ENCODE measurements around the gene GP9. TPM values are rescaled to one million over a fixed set of nuclear protein-coding genes. Genes with fewer than 3 reads are reported as not detected.

Gene GP9
- not detected for total RNA-seq

DNA sequence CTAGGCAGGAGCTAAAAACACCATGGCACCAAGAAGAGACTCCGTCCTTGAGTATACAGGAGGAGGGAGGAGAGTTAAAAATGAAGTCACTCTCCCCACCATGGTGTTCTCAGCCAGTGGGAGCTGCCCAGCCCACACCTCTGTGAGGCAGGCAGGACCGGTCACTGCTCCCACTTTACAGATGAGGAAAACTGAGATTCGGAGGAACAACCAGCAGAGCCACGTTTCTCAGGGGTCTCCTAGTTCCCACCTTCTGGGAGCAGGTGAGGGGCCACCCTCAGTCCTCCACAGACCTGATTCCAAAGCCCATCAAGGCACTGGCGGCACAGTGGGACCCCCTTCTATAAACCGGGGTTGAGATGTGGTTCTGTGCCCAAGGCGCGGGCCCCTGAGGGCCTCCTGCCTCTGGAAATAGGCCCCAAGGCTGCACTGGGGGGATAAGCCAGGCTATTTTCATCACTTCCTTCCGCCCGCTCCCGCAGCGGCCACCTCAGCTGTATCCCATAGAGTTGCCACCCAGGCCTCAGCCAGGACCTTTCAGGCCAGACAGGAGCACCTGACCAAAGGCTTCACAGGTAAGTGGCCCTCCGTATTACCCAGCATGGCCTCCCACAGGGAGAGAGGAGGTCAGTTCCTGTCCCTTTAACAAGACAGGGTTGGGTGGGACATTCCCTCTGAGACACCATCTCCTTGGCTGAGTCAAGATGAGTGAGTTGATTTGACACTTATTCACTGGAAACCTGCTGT lies at the start of gene GP9:
TSS of gene GP9 (plus strand) at position 504 of the 747 bp plus-strand sequence. CDS start 961 bp downstream, outside the sequence.
- Histone ChIP-seq H3K9me3 (no peaks in the 10 kb centered on the region), H3K4me3 (no peak within 1 kb of the TSS), H3K27ac (peak within 1 kb of the TSS; percentile 54), H3K4me1 (no peaks in the 10 kb centered on the region), H3K27me3 (no peaks in the 10 kb centered on the region), H3K36me3 (no peaks in the 10 kb centered on the region)
- DNase-seq (ENCODE audit: extremely low spot score in 2 of 2) = no peak
- intact Hi-C loops (cut with DNase I) = no loop called here
- TF ChIP-seq POLR2AphosphoS5 (IDR thresholded peaks at IDR 0.05; ENCODE audit: insufficient read depth in 1 of 2, low read depth in 1 of 2) (no peak), POLR2A (IDR thresholded peaks at IDR 0.05) (no peak)
- TF ChIP-seq, protein P1, sequence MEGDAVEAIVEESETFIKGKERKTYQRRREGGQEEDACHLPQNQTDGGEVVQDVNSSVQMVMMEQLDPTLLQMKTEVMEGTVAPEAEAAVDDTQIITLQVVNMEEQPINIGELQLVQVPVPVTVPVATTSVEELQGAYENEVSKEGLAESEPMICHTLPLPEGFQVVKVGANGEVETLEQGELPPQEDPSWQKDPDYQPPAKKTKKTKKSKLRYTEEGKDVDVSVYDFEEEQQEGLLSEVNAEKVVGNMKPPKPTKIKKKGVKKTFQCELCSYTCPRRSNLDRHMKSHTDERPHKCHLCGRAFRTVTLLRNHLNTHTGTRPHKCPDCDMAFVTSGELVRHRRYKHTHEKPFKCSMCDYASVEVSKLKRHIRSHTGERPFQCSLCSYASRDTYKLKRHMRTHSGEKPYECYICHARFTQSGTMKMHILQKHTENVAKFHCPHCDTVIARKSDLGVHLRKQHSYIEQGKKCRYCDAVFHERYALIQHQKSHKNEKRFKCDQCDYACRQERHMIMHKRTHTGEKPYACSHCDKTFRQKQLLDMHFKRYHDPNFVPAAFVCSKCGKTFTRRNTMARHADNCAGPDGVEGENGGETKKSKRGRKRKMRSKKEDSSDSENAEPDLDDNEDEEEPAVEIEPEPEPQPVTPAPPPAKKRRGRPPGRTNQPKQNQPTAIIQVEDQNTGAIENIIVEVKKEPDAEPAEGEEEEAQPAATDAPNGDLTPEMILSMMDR (IDR thresholded peaks at IDR 0.05) = no peak

DNA sequence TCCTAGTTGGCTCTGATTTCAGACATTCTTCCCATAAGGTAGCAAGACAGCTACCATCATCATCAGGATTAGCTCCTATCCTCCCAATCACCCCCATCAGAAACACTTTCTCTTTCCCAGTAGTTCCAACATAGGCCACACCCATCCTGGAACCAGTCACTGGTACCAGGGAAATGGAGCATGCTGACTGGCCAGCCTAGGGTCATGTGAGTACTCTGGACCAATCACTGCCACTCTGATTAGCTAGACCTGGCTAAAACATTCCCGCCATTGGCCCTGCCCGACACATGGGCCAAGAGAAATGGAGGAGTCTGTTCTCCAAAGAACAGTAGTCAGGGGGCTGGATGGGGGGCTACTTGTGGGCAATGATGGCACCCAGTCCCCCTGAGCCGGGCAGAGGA lies 47.1 kb upstream of the GP9 start:
- Histone ChIP-seq H3K36me3 (no peaks in the 10 kb centered on the region), H3K27me3 (no peaks in the 10 kb centered on the region), H3K4me3 (no peak overlapping the region), H3K9me3 (no peaks in the 10 kb centered on the region), H3K4me1 (peaks cover 31% of the 10 kb centered on the region), H3K27ac (no peak overlapping the region)
- intact Hi-C loops (cut with DNase I) = no loop called here
- no peak for TF ChIP-seq POLR2A (IDR thresholded peaks at IDR 0.05)
- TF ChIP-seq POLR2AphosphoS5 (IDR thresholded peaks at IDR 0.05; ENCODE audit: insufficient read depth in 1 of 2, low read depth in 1 of 2) = no peak
- TF ChIP-seq, protein P1 (IDR thresholded peaks at IDR 0.05) = no peak
- no peak for DNase-seq (ENCODE audit: extremely low spot score in 2 of 2)

DNA sequence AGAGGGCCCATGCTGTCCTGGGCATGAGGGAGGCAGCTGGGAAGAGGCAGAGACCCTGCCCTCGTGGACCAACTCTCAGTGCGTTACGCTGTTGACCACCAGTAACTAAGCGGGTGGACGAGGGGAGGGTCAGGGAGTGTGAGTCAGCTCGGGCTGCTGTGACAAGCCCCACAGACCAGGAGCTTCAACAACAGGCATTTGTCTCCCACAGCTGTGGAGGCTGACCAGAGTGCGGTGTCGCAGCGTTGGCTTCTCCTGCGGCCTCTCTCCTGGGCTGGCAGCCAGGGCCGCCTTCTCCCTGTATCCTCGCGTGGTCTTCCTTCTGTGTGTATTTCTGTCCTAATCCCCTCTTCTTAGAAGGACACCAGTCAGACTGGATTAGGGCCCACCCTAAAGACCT lies 46.4 kb upstream of the GP9 start:
- no peak overlapping the region for H3K27ac ChIP-seq
- H3K27me3 ChIP-seq = no peaks in the 10 kb centered on the region
- H3K4me1 ChIP-seq = peaks cover 31% of the 10 kb centered on the region

DNA sequence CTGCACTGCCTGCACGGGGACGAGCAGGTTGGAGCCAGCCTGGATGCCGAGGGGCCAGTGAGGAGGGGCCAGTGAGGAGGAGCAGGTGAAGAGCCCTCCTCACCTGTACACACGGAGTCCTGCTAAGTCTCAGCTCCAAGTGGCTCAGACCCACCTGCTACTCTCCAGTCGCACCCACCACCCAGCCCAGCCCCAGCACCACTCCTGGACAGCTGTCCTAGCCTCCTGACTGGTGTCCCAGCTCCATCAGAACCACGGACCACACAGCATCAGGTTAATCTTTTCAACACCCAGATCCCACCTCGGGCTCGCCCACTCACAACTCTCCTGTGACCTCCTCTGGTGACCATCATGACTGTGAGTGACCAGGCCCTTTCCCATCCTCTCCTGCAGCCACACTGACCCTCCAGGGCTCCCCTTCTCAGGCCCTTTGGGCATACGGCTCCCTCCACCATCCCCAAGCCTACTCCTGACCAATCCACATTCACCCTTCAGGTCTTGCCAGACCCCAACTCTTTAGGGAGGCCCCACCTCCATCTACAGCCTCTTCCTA lies 45.7 kb upstream of the GP9 start:
- intact Hi-C loops (cut with DNase I) = no loop called here
- Histone ChIP-seq H3K4me3 (no peak overlapping the region), H3K27ac (peak overlapping the region; percentile 61), H3K4me1 (peaks cover 31% of the 10 kb centered on the region), H3K27me3 (no peaks in the 10 kb centered on the region), H3K9me3 (no peaks in the 10 kb centered on the region), H3K36me3 (no peaks in the 10 kb centered on the region)
- no peak for DNase-seq (ENCODE audit: extremely low spot score in 2 of 2)
- TF ChIP-seq POLR2AphosphoS5 (IDR thresholded peaks at IDR 0.05; ENCODE audit: insufficient read depth in 1 of 2, low read depth in 1 of 2) (no peak), POLR2A (IDR thresholded peaks at IDR 0.05) (no peak)
- TF ChIP-seq, protein P1 (IDR thresholded peaks at IDR 0.05) = no peak

More for the DNA sequence above, 46.4 kb upstream of the GP9 start:
- no peaks in the 10 kb centered on the region for H3K9me3 ChIP-seq
- H3K36me3 ChIP-seq = no peaks in the 10 kb centered on the region
- intact Hi-C loops (cut with DNase I) = no loop called here
- H3K4me3 ChIP-seq = no peak overlapping the region
- TF ChIP-seq, protein P1 (IDR thresholded peaks at IDR 0.05) = no peak
- TF ChIP-seq POLR2AphosphoS5 (IDR thresholded peaks at IDR 0.05; ENCODE audit: insufficient read depth in 1 of 2, low read depth in 1 of 2) = no peak
- TF ChIP-seq POLR2A (IDR thresholded peaks at IDR 0.05) = no peak
- DNase-seq (ENCODE audit: extremely low spot score in 2 of 2) = no peak

Measured in vagina (tissue), 2 donors.